Mucosa of descending colon (tissue), 3 donors: ENCODE results near the gene ACTL7A. TPM values are rescaled to one million over a fixed set of nuclear protein-coding genes. Genes with fewer than 3 reads are reported as not detected.

Experiments used
- ATAC-seq: fragments of 200-7000 bp; cut with Tn5 transposase; one replicate; pipeline ENCODE4 v1.9.1; 2020; ENCODE audit warnings: mild to moderate bottlenecking, moderate library complexity
- DNase-seq, 3 donors: peaks; one replicate each; pipeline ENCODE4 v3.0.0-alpha.2; 2020
- H3K36me3 ChIP-seq: fragments of 200-600 bp; one replicate; pipeline ENCODE4 v1.8.0; 2021; ENCODE audit warnings: low read depth, mild to moderate bottlenecking
- H3K4me1 ChIP-seq: fragments of 200-600 bp; one replicate; pipeline ENCODE4 v1.8.0; 2021; ENCODE audit warnings: low read depth, mild to moderate bottlenecking
- H3K4me3 ChIP-seq: fragments of 200-600 bp; one replicate; pipeline ENCODE4 v1.8.0; 2021; ENCODE audit warnings: mild to moderate bottlenecking
- H3K9me3 ChIP-seq: fragments of 200-600 bp; one replicate; pipeline ENCODE4 v1.8.0; 2021; ENCODE audit warnings: mild to moderate bottlenecking
- CTCF ChIP-seq: fragments of 200-600 bp; IDR thresholded peaks from one replicate; pipeline ENCODE4 v1.8.0; 2022; ENCODE audit warnings: antibody characterized with exemption, mild to moderate bottlenecking
- intact Hi-C, 2 donors: fragments of 100-400 bp; cut with DNase I in 1 of 2; cut with micrococcal nuclease in 1 of 2; formaldehyde crosslinking; loops; one replicate each; pipeline versions ENCODE4 v1.11.0 to v1.11.1; 2022; cut with DNase I, micrococcal nuclease
- total RNA-seq, 3 donors: library from RNA; stranded (reverse); fragmentation: NEBNext Ultra II Directional in 2 of 3; extraction: Animal tissue kit (Norgen Biotek cat#: 25700) in 2 of 3; gene quantifications; one replicate each; pipeline versions ENCODE4 v1.2.1 to v1.2.4, GENCODE V29; 2021 to 2023
- donor health status: DM: no; HTN: no; CAD: no; lungs with moderate emphysema.
- donor health status: DM: no; HTN: no; CAD: no.
- donor health status: DM: no; HTN: yes; CAD: no.

ACTL7A gene
- total RNA-seq, 3 donors from 2014 or later = not detected

GRCh38 chr9:108903420-108904103, 41.5 kb downstream of the ACTL7A start:
- intact Hi-C loops = no loop called here
- DNase-seq = no peak
- TF ChIP-seq CTCF = no peak
- ATAC-seq = no peak
- H3K4me1 ChIP-seq = no peaks in the 10 kb centered on the region
- H3K36me3 ChIP-seq = peaks cover 3% of the 10 kb centered on the region
- H3K4me3 ChIP-seq = no peak overlapping the region
- no peaks in the 10 kb centered on the region for H3K9me3 ChIP-seq

GRCh38 chr9:108904161-108904560, 42.1 kb downstream of the ACTL7A start:
- Histone ChIP-seq H3K9me3 (no peaks in the 10 kb centered on the region), H3K36me3 (peaks cover 6% of the 10 kb centered on the region), H3K4me3 (no peak overlapping the region), H3K4me1 (no peaks in the 10 kb centered on the region)
- DNase-seq (no peak), ATAC-seq (no peak)
- intact Hi-C loops = no loop called here
- no peak for TF ChIP-seq CTCF

GRCh38 chr9:108905494-108905893, 43.4 kb downstream of the ACTL7A start:
- H3K4me1 ChIP-seq = no peaks in the 10 kb centered on the region
- H3K4me3 ChIP-seq = no peak overlapping the region
- H3K9me3 ChIP-seq = no peaks in the 10 kb centered on the region
- DNase-seq = no peak
- intact Hi-C loops = no loop called here
- peaks cover 6% of the 10 kb centered on the region for H3K36me3 ChIP-seq
- ATAC-seq = no peak
- no peak for TF ChIP-seq CTCF

GRCh38 chr9:108910402-108910801, 48.3 kb downstream of the ACTL7A start:
- no peak for DNase-seq
- no peak for TF ChIP-seq CTCF
- Histone ChIP-seq H3K36me3 (peaks cover 6% of the 10 kb centered on the region), H3K9me3 (no peaks in the 10 kb centered on the region), H3K4me1 (no peaks in the 10 kb centered on the region), H3K4me3 (no peak overlapping the region)
- intact Hi-C loops = no loop called here
- no peak for ATAC-seq

GRCh38 chr9:108910914-108911313, 48.8 kb downstream of the ACTL7A start:
- H3K4me1 ChIP-seq = no peaks in the 10 kb centered on the region
- H3K4me3 ChIP-seq = no peak overlapping the region
- H3K36me3 ChIP-seq = peaks cover 6% of the 10 kb centered on the region
- H3K9me3 ChIP-seq = no peaks in the 10 kb centered on the region
- ATAC-seq (no peak), DNase-seq (no peak)
- no peak for TF ChIP-seq CTCF
- intact Hi-C loops = no loop called here

- Histone ChIP-seq H3K36me3 (peaks cover 6% of the 10 kb centered on the region), H3K9me3 (no peaks in the 10 kb centered on the region), H3K4me3 (no peak overlapping the region), H3K4me1 (no peaks in the 10 kb centered on the region)
- intact Hi-C loops = no loop called here
- TF ChIP-seq CTCF = no peak
- ATAC-seq (no peak), DNase-seq (no peak)
Observed at GRCh38 chr9:108911820-108912219, 49.8 kb downstream of the ACTL7A start.
